GM23338 (cell line): Measurements from ENCODE around the gene PPM1E. TPM values are rescaled to one million over a fixed set of nuclear protein-coding genes. Genes with fewer than 3 reads are reported as not detected.

Source experiments
- ATAC-seq: fragments of 200-7000 bp; cut with Tn5 transposase; 3 replicates; pipeline ENCODE4 v1.9.1; 2020
- DNase-seq: peaks from one replicate; pipeline ENCODE4 v3.0.0-alpha.2; 2015; ENCODE audit warnings: low spot score
- H2AFZ ChIP-seq: fragments of 200-600 bp; sonication (generic); 2 replicates; pipeline ENCODE4 v1.8.0; 2016; ENCODE audit warnings: antibody characterized with exemption, mild to moderate bottlenecking, moderate library complexity
- H3F3A ChIP-seq: fragments of 200-600 bp; sonication (generic); replicated peaks from 2 replicates; pipeline ENCODE4 v1.8.0; 2017; ENCODE audit warnings: antibody characterized with exemption, mixed run types, low read depth
- H3K27ac ChIP-seq: fragments of 200-600 bp; sonication (generic); 2 replicates; pipeline ENCODE4 v1.6.1; 2016; ENCODE audit warnings: low read depth
- H3K27me3 ChIP-seq: fragments of 200-600 bp; sonication (generic); 2 replicates; pipeline ENCODE4 v1.8.0; 2016; ENCODE audit warnings: mild to moderate bottlenecking, mixed run types, moderate library complexity; ENCODE audit not compliant: insufficient read depth
- H3K36me3 ChIP-seq: fragments of 200-600 bp; sonication (generic); 2 replicates; pipeline ENCODE4 v1.8.0; 2016; ENCODE audit warnings: mild to moderate bottlenecking; ENCODE audit not compliant: insufficient read depth
- H3K4me1 ChIP-seq: fragments of 200-600 bp; sonication (generic); 2 replicates; pipeline ENCODE4 v1.8.0; 2016; ENCODE audit warnings: mild to moderate bottlenecking, moderate library complexity; ENCODE audit not compliant: insufficient read depth
- H3K4me2 ChIP-seq: fragments of 200-600 bp; sonication (generic); 2 replicates; pipeline ENCODE4 v1.7.1; 2017; ENCODE audit warnings: mixed run types
- H3K4me3 ChIP-seq: fragments of 200-600 bp; sonication (generic); 2 replicates; pipeline ENCODE4 v1.6.1; 2016; ENCODE audit warnings: mixed run types
- H3K79me2 ChIP-seq: fragments of 200-600 bp; sonication (generic); replicated peaks from 2 replicates; pipeline ENCODE4 v1.8.0; 2017; ENCODE audit warnings: mild to moderate bottlenecking; ENCODE audit not compliant: insufficient read depth
- H3K9me2 ChIP-seq: fragments of 200-600 bp; sonication (generic); 2 replicates; pipeline ENCODE4 v1.8.0; 2017; ENCODE audit not compliant: insufficient read depth
- H4K20me1 ChIP-seq: fragments of 200-600 bp; sonication (generic); replicated peaks from 2 replicates; pipeline ENCODE4 v1.8.0; 2017; ENCODE audit warnings: mild to moderate bottlenecking; ENCODE audit not compliant: insufficient read depth
- H3K27ac Mint-ChIP-seq: 2 replicates; pipeline ENCODE4 v1.8.0; 2020; ENCODE audit warnings: inconsistent platforms, mild to moderate bottlenecking, moderate library complexity, mixed read lengths
- H3K27me3 Mint-ChIP-seq: 3 replicates; pipeline ENCODE4 v1.8.0; 2022; ENCODE audit warnings: low read depth, mild to moderate bottlenecking, moderate library complexity, mixed read lengths, inconsistent platforms; ENCODE audit not compliant: insufficient read depth, poor library complexity
- H3K36me3 Mint-ChIP-seq: 3 replicates; pipeline ENCODE4 v1.8.0; 2021; ENCODE audit warnings: low read depth, mild to moderate bottlenecking, inconsistent platforms, moderate library complexity, mixed read lengths
- H3K4me1 Mint-ChIP-seq: 3 replicates; pipeline ENCODE4 v1.8.0; 2020; ENCODE audit warnings: mild to moderate bottlenecking, inconsistent platforms, mixed read lengths
- H3K4me3 Mint-ChIP-seq: 3 replicates; pipeline ENCODE4 v1.8.0; 2021; ENCODE audit warnings: moderate library complexity, mild to moderate bottlenecking, inconsistent platforms, mixed read lengths
- H3K9me3 Mint-ChIP-seq: 3 replicates; pipeline ENCODE4 v1.8.0; 2020; ENCODE audit warnings: moderate library complexity, mild to moderate bottlenecking, inconsistent platforms, mixed read lengths
- EZH2phosphoT487 ChIP-seq: fragments of 200-600 bp; sonication (generic); IDR thresholded peaks from one replicate; pipeline ENCODE4 v1.8.1; 2018; ENCODE audit warnings: antibody characterized with exemption; ENCODE audit not compliant: unreplicated experiment
- REST ChIP-seq: IDR thresholded peaks from one replicate; pipeline ENCODE4 v1.6.1; 2018; ENCODE audit warnings: antibody characterized with exemption; ENCODE audit not compliant: unreplicated experiment
- STAT1 ChIP-seq: IDR thresholded peaks from one replicate; pipeline ENCODE4 v1.6.1; 2016; ENCODE audit warnings: antibody characterized with exemption; ENCODE audit not compliant: unreplicated experiment
- polyA plus RNA-seq: library from polyadenylated mRNA; unstranded; fragments of >200 nt; fragmentation: Nextera tagmentation; extraction: Ambion mirVana; gene quantifications from 2 replicates; pipeline ENCODE4 v1.2.1, GENCODE V29; 2016
- total RNA-seq: library from RNA; depleted of rRNA; stranded (reverse); fragments of >200 nt; shearing (Covaris generic); gene quantifications from 2 replicates; pipeline ENCODE4 v1.2.3, GENCODE V29; 2014
- TF ChIP-seq, protein P1 (sequence below), 2 experiments: fragments of 200-600 bp in 1 of 2; sonication (generic) in 1 of 2; conservative IDR thresholded peaks; 2 replicates each; pipeline versions ENCODE4 v1.5.1 to v1.6.1; 2016 to 2017; ENCODE audit warnings: antibody characterized with exemption in 2 of 2, low read depth in 2 of 2, mild to moderate bottlenecking in 2 of 2, moderate library complexity in 1 of 2

PPM1E gene
- total and polyA plus RNA-seq, 2 experiments from 2014 or later = 2.1 to 13.8 TPM

DNA sequence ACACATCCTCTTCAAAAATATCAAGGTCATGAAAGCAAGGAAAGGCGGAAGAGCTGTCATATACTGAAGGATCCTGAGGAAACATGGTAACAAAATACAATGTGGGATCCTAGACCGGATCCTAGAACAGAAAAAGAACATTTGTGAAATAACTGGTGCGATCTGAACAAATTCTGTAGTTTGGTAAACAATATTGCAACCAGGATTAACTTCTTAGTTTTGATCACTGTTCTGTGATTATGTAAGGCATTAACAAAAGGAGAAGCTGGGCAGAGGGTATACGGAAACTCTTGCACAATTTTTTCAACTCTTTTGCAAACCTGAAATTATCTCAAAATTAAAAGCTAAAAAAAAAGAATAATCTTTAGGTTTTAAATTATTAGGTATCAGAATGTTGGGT lies 241.3 kb downstream of the PPM1E start:
- H3K9me3 Mint-ChIP-seq = no peaks in the 10 kb centered on the region
- no peaks in the 10 kb centered on the region for H3K9me2 ChIP-seq
- peaks cover 14% of the 10 kb centered on the region; the same call in 2 of the 3 replicates for H3K4me1 Mint-ChIP-seq
- TF ChIP-seq REST = no peak
- H3F3A ChIP-seq = no peaks in the 10 kb centered on the region
- no peaks in the 10 kb centered on the region for H3K27me3 ChIP-seq
- H3K36me3 ChIP-seq = peaks cover 10% of the 10 kb centered on the region; the same call in 1 of the 2 replicates
- H3K4me3 Mint-ChIP-seq = no peak overlapping the region
- H3K27ac ChIP-seq = no peak overlapping the region
- H3K27me3 Mint-ChIP-seq = no peaks in the 10 kb centered on the region
- H3K4me2 ChIP-seq = no peak overlapping the region
- H4K20me1 ChIP-seq = 0 out of 2 replicates have a peak, but pooled peaks cover 3% of the 10 kb centered on the region
- peaks cover 35% of the 10 kb centered on the region; the same call in 2 of the 3 replicates for H3K36me3 Mint-ChIP-seq
- no peaks in the 10 kb centered on the region for H3K79me2 ChIP-seq
- H3K4me1 ChIP-seq = no peaks in the 10 kb centered on the region
- no peak for ATAC-seq
- no peak overlapping the region for H2AFZ ChIP-seq
- no peak overlapping the region for H3K27ac Mint-ChIP-seq
- no peak overlapping the region for H3K4me3 ChIP-seq
- DNase-seq = no peak

DNA sequence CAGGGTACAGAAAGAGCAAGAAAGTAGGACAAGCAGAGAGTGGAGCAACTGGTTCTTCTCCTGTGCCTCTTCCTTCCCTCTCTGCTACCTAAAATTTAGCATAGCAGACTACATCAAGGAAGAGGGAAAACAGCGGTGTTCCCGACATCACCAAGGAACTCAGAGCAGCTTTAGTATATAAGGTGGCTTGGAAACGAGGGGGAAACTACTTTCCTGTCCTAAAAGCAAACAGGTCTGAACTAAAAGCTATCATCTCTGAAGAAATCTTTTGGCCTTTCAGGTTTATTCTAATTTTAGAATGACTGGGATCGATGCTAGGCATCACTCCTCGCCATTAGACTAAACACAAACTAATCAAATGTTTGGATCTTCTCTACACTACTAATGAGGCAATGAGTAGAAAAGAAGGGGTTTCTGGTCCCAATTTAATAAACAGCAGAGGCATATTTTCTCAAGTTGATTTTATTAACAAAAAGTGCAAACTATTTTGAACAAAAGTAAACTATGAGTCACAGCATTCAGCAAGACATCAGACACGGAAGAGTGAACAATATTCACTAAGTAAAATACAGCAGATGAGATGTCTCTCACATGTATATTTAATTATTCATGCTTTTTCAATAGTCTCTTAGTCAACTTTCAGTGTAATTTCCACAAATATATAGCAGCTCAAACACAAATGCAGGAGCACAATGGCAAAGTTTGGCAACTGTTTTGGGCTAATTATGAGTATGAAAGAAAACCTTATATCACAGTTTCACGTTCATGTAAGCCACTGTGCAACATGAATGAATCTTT lies 242.3 kb downstream of the PPM1E start:
- peaks cover 10% of the 10 kb centered on the region; the same call in 1 of the 2 replicates for H3K36me3 ChIP-seq
- TF ChIP-seq, protein P1, sequence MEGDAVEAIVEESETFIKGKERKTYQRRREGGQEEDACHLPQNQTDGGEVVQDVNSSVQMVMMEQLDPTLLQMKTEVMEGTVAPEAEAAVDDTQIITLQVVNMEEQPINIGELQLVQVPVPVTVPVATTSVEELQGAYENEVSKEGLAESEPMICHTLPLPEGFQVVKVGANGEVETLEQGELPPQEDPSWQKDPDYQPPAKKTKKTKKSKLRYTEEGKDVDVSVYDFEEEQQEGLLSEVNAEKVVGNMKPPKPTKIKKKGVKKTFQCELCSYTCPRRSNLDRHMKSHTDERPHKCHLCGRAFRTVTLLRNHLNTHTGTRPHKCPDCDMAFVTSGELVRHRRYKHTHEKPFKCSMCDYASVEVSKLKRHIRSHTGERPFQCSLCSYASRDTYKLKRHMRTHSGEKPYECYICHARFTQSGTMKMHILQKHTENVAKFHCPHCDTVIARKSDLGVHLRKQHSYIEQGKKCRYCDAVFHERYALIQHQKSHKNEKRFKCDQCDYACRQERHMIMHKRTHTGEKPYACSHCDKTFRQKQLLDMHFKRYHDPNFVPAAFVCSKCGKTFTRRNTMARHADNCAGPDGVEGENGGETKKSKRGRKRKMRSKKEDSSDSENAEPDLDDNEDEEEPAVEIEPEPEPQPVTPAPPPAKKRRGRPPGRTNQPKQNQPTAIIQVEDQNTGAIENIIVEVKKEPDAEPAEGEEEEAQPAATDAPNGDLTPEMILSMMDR (conservative IDR thresholded peaks at IDR 0.05; ENCODE audit: low read depth in 2 of 2) = no peak
- TF ChIP-seq EZH2phosphoT487 (no peak), STAT1 (no peak)

More for the DNA sequence above, 242.3 kb downstream of the PPM1E start:
- no peak overlapping the region for H3K27ac ChIP-seq
- H3K79me2 ChIP-seq = no peaks in the 10 kb centered on the region
- Mint-ChIP-seq H3K4me3 (no peak overlapping the region), H3K9me3 (no peaks in the 10 kb centered on the region), H3K27ac (no peak overlapping the region), H3K4me1 (peaks cover 10% of the 10 kb centered on the region; the same call in 2 of the 3 replicates), H3K36me3 (peaks cover 35% of the 10 kb centered on the region; the same call in 2 of the 3 replicates), H3K27me3 (no peaks in the 10 kb centered on the region)
- H3K27me3 ChIP-seq = no peaks in the 10 kb centered on the region
- no peaks in the 10 kb centered on the region for H3K9me2 ChIP-seq
- no peaks in the 10 kb centered on the region for H3F3A ChIP-seq
- 0 out of 2 replicates have a peak, but pooled peaks cover 3% of the 10 kb centered on the region for H4K20me1 ChIP-seq
- H3K4me1 ChIP-seq = no peaks in the 10 kb centered on the region
- no peak overlapping the region for H3K4me3 ChIP-seq
- no peak overlapping the region for H2AFZ ChIP-seq
- no peak overlapping the region for H3K4me2 ChIP-seq
- no peak for ATAC-seq
- DNase-seq = no peak
